NCI-H748 (cell line): ENCODE measurements around the gene OPCML.

Experiments
- DNase-seq: peaks from one replicate; lab custom pipeline; 2025; ENCODE audit not compliant: unreplicated experiment; lab: John Stamatoyannopoulos, UW

Gene OPCML

DNA sequence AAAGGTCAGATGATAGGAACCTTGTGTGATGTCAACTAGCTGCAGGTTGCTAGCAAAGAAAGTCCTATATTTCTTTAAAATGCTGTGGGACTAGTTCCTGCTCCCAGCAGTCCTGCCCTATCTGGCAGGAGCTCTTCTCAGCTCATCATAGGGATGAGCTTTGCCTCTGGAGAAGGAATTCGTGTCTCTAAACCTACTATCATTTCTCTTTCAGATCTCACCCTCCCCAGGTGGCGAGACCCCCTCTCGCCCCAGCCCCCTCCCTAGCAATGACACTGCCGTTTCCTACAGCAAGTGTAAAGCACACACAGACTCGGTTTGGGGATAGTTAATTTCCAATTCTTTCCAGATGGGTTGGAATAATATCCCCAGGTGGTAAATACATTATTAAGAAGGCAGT is 533.3 kb downstream of the OPCML start:
- DNase-seq = no peak

DNA sequence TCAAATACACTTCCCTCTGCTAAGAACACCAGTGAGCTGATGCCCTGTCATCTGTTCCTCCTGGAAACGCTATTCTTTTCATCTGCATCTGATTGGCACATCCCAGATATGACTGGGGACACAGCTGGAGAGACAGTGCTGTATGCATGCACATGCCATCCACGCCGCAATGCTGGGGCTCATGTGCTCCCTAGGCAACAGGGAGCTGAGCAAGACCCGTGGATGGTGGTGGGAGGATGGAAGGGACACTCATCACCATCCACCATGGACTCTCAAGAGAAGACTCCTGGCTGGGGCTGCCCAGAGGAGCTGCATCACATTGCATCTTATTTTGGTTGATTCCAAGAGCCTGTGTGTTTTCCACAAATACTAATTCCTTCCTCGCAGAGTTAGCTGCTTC is 534.9 kb downstream of the OPCML start:
- no peak for DNase-seq

DNA sequence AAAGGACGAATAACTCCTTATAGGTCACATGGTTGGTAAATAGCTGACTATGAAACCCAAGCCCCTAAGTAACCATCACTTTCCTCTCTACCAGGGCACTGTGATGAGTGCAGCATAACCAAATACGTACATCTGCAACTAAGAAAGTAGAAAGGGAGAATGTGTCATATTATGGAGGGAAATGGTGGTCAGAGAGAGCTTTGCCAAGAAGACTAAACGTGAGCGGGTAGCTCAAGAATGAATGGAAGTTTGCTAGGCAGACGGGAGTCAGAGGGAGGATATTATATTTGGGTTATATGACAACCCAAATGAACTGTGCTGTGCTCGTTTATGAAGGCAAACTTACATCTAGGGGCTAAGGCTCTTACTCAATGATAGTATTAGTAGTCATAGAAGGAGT is 537.3 kb downstream of the OPCML start:
- DNase-seq = no peak

DNA sequence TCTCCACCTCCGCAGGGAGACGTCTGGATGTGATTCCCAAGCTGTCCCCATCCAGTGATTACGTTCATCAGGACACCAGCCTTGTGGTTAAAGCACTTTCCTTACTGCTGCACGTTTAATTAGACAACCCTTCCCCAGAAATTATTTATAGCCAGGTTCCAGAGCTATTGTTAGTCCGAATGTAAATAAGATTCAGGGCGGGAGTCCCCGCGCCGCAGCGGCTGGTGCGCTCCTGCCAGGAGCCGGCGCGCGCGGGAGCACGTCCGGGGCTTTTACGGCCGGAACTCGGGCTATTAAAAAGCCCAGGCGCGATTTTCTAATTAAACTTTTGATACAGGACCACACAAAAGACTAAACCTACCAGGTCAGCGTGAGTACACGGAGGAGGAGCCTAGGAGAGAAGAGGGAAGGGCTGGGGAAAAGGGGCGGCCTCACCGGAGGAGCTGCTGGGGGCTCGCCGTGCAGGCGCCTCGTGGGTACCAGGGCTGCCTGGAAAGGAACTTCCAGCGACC is 538.3 kb downstream of the OPCML start:
- peak; percentile 94 for DNase-seq

DNA sequence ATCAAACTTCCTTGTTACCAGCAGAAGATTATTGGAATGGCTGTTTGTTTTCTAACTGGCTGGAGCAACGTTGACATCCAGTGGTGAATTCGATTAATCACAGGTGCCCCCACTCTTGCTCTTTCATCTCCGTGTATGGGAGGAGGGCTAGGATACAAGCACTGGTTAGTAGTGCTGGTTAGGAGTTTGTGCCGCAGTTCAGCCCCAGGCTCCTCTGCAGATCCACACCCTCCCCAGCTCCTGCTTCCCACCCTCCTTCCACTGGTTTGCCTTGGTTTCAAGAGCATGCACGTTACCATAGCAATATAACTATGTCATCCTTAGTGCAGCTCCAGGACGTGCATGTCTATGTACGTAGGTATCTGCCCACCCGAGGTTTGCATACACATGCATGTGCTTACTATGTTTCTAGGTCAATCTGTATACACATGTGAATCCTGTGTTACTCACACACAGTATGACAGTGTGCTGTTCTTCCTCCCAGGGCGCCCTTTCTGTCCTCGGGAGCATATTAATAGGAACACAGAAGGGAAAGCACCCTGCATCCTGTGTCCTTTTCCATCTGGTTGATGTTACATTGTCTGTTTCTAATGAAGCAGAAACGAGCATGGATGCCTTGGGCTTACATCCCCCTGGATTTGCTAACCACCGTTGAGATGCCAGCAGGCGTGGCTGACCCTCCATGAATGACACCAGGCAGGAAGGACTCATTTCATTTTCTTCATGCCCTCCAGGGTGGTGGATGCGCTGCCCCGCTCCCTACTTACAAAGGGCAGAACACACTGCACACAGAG is 539.3 kb downstream of the OPCML start:
- DNase-seq = peak; percentile 88

DNA sequence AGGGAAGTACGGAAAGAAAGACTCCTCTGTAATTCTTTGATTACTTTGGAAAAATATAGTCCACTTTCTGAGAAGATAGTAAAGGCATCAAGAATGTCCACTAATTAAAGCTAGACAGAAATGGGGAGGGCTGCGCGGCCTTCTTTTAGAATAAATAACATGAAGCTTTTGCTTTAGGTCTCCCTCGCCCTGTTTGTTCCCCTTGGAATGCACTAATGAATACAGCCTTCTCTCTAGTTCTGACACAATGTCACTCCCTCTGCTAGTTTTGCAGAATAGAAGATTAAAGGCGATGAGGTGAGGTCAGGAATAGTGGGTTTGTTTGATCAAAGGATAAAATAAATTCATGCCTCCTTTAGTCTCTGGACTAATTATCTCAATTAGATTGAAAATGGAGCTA is 543.9 kb downstream of the OPCML start:
- no peak for DNase-seq

DNA sequence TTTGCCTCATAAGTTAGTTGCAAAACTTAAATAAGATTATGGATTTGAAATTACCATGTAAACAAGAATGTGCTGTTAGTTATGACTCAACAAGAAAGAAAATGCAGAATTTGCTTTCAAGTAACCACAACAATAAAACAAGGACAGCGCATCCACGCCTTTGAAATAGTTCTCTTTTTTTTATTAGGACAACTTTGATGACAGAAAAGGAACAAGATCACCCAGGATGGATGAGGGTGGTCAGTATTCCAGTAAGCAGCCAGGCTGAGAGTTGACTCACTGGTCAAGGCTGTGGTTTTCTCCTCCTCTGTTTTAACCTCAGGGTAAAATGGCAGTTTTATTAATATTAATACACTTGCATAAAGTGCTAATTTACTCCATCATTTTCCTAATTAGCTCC is 544.4 kb downstream of the OPCML start:
- DNase-seq = no peak

DNA sequence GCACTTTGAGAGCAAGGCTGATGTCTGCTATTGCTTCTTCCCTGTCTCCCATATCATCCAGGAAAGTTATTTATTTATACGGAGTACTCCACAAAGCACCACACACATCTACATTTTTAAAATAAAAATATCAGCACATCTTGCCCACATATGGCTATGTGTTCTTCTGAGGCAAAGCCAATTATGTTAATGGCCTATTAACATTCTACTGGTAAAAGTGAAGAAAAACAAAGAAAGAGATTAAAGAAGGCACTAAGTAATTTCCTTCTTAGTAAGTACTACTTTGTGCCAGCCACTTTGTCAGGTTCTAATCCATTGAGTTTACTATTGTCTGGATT is 548.7 kb downstream of the OPCML start:
- DNase-seq = no peak

DNA sequence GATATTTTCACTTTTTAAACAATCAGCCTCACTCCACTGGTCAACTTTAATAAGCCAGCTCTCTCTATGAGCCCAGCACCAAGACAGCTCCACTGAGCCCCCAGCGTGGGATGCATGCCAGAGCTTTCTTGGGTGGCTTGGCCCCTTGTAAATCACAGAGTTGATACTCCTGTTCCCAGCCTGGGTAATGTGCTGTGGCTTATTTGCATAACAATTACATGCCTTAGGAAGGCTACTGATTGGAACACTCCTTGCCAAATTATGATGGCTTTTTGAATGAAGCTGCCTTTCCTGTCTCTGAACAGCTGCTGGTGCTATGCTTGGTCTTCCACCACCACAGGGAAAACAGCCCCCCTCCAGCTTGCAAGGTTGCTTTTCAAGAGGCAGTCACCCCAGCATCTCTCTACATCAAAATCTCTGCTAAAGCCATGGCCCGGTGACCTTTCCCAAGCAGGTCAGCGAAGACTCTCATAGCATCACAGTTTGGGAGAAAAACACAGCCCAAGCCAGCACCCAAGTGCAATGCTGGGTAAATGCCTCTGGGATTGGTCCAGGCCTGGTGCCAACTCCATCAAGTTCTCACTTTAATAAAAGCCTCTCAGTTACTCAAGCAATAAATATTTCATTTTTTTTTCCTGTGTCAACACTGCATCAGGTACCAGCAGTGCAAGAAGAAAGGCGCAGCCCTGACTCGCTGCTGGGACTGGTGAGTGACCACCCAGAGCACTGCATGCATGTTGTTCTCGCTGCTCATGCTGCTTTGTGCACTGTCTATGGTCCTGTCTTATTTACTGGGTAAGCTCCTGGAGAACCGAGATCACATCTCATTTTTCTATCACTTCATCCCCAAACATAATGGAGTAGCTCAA is 549.3 kb downstream of the OPCML start:
- peak; percentile 59 for DNase-seq

DNA sequence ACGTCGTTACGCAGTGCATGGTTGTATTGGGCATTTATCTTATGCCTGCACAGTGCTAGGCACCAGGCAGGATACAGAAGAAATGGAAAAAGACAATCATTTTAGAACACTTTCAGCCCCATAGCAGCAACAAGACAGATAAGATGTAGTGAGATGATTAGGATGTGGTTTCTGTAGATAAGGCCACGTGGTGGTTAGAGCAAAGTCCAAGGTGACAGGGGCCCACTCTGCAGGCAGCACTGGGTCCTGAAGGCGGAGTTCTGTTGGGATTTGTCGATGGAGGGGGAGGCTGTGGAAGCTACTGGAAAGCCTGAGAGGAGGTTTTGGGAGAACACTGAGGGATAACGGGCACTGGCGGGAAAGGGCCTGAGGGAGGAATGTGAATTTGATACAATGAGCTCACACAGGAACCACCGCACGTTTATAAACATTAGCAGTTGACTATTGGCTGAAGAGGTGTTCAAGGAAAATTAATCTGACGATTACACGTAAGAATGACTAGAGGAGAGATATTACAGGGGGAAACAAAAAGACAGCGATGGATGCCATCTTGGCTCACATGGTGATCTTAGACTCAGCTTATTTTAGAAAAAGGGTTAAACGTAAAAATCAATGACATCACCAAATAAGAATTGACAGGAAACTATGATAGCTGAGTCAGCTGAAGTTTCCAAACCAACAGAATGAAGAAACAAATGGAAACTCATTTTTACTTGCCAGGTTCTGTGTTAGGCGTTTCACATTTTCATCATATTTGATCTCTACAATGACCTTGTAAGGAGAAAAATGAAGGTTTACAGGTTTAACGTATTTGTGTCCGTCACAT is 551.0 kb downstream of the OPCML start:
- DNase-seq = no peak

DNA sequence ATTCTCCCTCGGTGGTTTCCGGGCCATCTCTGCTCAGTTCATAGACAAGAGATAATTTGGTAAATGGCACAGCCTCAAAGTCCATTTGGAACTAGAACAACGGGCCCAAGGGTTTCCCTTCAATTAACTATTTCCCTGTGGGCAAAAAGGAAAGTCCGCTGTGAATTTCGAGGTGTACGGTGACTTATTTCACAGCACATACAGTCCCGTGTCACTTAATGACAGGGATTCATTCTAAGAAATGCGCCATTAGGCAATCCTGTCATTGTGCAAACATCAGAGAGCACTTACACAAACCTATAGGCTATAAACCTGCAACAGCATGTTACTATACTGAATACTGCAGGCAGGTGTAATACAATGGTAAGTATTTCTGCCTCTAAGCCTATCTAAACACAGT is 551.6 kb downstream of the OPCML start:
- peak; percentile 84 for DNase-seq

DNA sequence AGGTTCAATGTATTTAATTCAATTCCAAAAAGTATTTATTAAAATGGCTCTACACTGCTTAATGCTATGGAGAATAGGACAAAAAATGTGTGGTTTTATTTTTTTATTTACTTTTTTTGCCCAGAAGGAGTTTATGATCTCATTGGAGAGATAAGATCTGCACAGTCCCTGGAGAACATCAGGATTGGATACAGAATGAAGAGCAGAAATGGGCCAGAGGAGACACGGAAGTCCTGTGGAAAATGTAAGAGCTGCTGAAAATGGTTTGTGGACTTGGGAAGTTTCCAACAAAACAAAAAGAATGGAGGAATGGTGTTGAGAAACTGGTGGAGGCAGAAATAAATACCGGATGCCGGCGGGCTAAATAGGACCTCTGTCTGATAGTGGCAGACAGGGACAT is 554.6 kb downstream of the OPCML start:
- DNase-seq = no peak

DNA sequence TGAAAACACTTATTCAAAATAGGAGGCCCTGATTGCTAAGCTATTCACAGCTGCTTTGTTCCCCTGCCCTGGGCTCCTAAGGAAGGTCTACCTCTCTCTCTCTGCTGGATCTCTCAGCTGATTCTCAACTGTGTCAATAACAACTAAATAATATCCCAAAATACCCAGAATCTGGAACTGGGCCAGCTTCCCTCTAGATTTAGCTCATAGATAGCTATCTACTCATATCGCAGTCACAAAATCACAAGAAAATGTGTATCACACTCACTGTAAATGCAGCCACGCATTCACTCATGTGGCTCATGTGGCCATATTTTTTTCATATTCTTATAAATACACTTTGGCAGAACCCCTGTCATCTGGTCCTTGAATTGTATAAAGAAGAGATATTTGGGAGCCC is 555.1 kb downstream of the OPCML start:
- DNase-seq = peak; percentile 17

DNA sequence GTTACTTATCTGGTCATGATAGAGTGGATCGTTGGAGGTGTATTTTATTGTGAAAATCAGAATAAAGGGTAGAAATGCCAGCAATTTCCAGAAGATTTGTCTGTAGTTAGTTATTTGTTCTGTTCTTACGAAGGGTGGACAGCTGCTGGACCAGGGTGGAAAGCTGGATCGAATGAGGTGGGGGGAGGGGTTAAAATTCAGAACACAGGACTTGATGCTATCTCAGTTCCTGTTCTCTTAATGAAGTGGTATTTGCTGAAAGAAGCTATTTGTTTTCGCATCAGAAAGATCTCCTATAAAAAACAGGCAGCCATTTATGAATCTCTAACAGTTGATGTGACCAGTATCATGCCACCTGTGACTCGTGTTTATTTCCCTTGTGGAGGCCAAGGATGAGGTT is 556.2 kb downstream of the OPCML start:
- DNase-seq = no peak

DNA sequence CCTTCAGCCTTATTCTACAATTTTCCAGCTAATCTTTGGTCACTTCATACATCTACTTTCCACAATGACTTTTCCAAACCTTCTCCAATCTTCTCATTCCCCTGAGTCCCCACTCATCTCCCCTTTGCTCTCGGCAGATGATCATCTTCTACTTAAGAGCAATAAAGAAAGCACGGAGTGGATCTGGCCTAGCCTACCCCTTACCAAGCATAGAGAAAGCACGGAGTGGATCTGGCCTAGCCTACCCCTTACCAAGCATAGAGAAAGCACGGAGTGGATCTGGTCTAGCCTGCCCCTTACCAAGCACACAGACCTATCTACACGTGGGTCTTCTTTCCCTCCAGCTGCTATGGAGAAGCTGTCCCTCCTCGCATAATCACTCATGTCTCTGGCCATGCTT is 558.6 kb downstream of the OPCML start:
- DNase-seq = no peak

DNA sequence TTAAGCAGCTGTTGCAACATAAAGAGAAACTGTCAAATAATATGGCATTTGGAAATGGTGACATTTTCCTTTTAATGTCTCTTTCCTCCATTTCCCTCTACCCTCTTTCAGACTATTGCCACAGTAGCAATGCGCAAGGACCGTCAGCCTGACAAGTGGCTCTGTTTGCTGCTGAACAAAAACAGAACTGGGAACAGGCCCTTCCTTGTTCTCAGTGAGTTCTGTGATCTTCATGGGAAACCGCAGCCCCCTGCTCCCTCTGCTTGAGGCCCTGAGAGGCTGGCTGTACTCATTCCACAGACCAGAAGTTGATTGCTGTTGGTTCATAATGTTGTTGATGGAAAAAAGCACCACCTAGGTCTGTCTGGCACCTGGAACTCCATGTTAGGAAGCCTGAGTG is 559.7 kb downstream of the OPCML start:
- DNase-seq = no peak

DNA sequence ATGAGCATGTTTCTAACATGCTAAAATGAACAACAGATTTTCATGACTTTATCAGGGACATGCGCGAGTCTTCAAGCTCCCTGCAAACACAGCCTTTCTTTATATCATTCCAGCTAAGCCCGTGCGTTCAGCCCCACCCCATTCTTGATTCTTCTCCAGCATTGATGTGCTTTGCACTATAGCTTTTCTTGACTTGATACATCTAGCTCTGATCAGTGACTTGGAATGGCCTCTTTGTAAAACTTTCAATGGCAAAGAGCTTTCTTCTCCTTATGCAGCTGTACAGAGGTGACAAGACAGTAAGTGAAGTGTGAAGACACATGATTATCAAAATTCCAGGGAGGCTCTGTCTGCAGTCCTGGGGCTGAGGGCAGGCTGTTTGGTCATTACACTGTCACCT is 561.0 kb downstream of the OPCML start:
- DNase-seq = no peak

DNA sequence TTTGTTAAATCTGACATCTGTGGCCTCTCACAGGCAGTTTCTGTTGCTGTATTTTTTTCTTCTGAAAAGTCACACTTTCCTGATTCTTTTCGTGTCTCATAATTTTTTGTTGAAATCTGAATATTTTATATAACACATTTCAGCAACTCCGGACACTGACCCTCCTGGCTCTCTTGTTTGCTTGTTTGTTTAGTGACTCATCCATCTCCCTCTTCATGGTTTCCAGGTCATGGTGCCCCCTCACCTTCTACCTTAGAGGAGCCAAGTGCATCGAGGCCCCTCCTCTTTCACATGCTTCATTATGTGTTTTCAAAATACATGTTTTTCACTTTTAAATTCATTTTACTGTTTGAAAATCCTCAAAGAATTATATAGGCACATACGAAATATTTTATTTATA is 562.4 kb downstream of the OPCML start:
- DNase-seq = no peak

DNA sequence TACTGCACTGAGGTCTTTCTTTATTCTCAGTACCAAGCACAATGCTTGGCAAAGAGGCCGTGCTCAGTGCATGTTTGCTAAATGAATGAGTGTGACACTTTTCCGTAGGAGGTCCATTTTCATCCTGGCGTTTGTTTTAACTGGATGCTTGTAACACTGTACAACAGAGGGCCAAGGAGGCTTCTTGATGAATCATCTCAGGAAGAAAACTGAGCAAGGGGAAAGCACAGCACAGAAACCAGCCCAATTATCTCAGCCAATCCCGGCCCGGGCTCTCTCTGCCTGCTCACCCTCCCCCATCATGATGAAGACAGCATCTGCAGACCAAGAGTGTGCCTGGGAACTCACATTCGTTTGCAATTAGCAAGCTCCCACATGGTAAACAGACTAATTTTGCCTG is 570.3 kb downstream of the OPCML start:
- peak; percentile 46 for DNase-seq

DNA sequence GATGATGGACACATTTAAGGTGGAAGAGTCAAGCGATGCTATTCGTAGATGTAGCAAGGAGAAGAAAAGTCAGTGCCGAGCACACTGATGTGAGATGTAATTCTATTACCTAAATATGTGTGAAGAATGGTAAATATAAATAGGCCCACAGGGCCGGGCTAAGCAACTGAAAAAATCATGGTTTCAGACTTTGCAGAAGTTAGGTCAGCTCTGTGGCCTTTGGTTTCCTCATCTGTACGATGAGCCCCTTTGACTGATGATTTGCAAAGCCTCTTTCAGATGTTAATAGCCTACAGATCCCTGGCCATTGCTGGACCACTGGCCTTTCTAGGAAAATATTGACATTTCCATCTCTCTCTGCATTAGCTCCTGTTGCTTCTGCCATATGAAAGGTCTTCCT is 570.8 kb downstream of the OPCML start:
- no peak for DNase-seq

DNA sequence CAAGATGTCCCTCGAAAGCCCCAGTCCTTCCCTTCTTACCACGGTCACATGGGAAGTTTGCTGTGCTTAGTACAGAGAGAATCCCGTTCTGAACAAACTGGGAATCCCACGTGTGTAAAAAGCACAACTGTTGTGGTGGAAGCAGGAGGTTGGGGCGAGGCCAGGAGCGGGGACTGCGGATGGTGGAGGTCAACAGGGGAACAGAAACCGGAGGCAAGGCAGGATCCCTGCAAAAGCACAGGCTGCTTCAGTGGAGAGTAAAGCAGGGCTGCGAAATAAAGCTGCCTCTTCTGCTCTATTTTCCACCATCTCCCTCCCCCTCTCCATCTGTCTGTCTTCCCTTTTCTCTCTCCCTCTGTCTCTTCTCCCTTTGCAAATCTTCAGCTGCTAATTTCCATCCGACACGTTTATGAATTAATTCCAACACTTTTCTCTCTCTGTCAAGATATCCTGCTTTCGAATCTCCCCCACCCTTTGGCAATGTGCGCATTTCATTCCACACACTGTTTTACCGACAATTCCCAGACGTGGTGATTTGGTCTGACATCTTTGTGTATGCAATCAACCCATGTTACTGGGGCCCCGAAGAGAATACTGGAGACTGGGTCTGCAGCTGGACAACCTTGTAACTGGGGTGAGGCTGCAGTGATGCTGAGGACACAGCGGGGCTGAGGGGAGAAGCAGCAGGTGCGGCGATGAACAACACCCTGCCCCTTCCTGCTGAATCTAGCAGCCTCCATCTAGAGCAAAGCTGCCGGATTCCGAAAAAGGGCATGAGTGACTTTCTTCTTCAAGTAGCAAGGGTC is 571.8 kb downstream of the OPCML start:
- no peak for DNase-seq
